ENCODE measurements around the gene BHLHA15. TPM values are rescaled to one million over a fixed set of nuclear protein-coding genes. Genes with fewer than 3 reads are reported as not detected.

The BHLHA15 gene
- total RNA-seq, 4 donors from 2014 or later = not detected

- no peak for TF ChIP-seq CTCF (IDR thresholded peaks at IDR 0.05; ENCODE audit: low read depth)
Observed at GRCh38 chr7:98231493-98232262, 20.4 kb downstream of the BHLHA15 start.

- no peak for TF ChIP-seq CTCF (IDR thresholded peaks at IDR 0.05; ENCODE audit: low read depth)
Observed at GRCh38 chr7:98232263-98232585, 21.0 kb downstream of the BHLHA15 start.

- TF ChIP-seq CTCF (IDR thresholded peaks at IDR 0.05; ENCODE audit: low read depth) = no peak
Observed at GRCh38 chr7:98232799-98233198, 21.6 kb downstream of the BHLHA15 start.

GRCh38 chr7:98233219-98234070 is 22.2 kb downstream of the BHLHA15 start:
- no peak for TF ChIP-seq CTCF (IDR thresholded peaks at IDR 0.05; ENCODE audit: low read depth)

GRCh38 chr7:98234429-98235147 is 23.3 kb downstream of the BHLHA15 start:
- no peak for TF ChIP-seq CTCF (IDR thresholded peaks at IDR 0.05; ENCODE audit: low read depth)

GRCh38 chr7:98235901-98236300 is 24.7 kb downstream of the BHLHA15 start:
- no peak for TF ChIP-seq CTCF (IDR thresholded peaks at IDR 0.05; ENCODE audit: low read depth)
